K562 (cell line): ENCODE measurements around the gene ATP5PO. TPM values are rescaled to one million over a fixed set of nuclear protein-coding genes. Genes with fewer than 3 reads are reported as not detected.

ENCODE experiments used
- BACH1 ChIP-seq: fragments of 200-800 bp; sonication (Bioruptor generic); IDR thresholded peaks from 2 replicates; pipeline ENCODE4 v1.6.1; 2016; ENCODE audit warnings: missing genetic modification characterization, missing compliant biosample characterization
- CCNT2 ChIP-seq: IDR thresholded peaks from 2 replicates; pipeline ENCODE4 v1.6.1; 2011; ENCODE audit warnings: borderline replicate concordance, low read depth, mild to moderate bottlenecking, moderate library complexity, mixed read lengths, low read length; ENCODE audit not compliant: insufficient read length; ENCODE audit errors: extremely low read depth
- CEBPB ChIP-seq: fragments of 450-650 bp; IDR thresholded peaks from 2 replicates; pipeline ENCODE4 v1.6.1; 2016; ENCODE audit warnings: missing genetic modification characterization, missing compliant biosample characterization
- CREB1 ChIP-seq, 2 experiments: sonication (generic) in 1 of 2; formaldehyde crosslinking in 1 of 2; IDR thresholded peaks; 2 replicates each; pipeline versions ENCODE4 v1.6.1 to v1.8.0; 2012 to 2022; ENCODE audit warnings: inconsistent platforms in 1 of 2, mild to moderate bottlenecking in 1 of 2, missing genetic modification reagents in 1 of 2, moderate library complexity in 1 of 2
- CREB3L1 ChIP-seq: fragments of 450-650 bp; IDR thresholded peaks from 2 replicates; pipeline ENCODE4 v1.6.1; 2014; ENCODE audit warnings: low read depth, mild to moderate bottlenecking, moderate library complexity, borderline replicate concordance
- EP300 ChIP-seq: IDR thresholded peaks from 2 replicates; pipeline ENCODE4 v1.6.1; 2012; ENCODE audit warnings: low read length, improper control_type of control experiment
- FOXK2 ChIP-seq, 2 experiments: fragments of 450-650 bp; IDR thresholded peaks in 1 of 2; conservative IDR thresholded peaks in 1 of 2; 2 replicates each; pipeline ENCODE4 v1.6.1; 2016; ENCODE audit warnings: low read depth in 2 of 2, mild to moderate bottlenecking in 1 of 2
- FOXP1 ChIP-seq: sonication (generic); formaldehyde crosslinking; IDR thresholded peaks from 2 replicates; pipeline ENCODE4 v1.8.0; 2022; ENCODE audit warnings: mild to moderate bottlenecking, missing genetic modification reagents
- KAT8 ChIP-seq: fragments of 450-650 bp; IDR thresholded peaks from 2 replicates; pipeline ENCODE4 v1.6.1; 2016; ENCODE audit warnings: low read depth, mild to moderate bottlenecking
- NCOR1 ChIP-seq: fragments of 450-650 bp; IDR thresholded peaks from 2 replicates; pipeline ENCODE4 v1.6.1; 2016; ENCODE audit warnings: mild to moderate bottlenecking, moderate library complexity
- PHTF2 ChIP-seq: fragments of 250-450 bp; sonication (Bioruptor Pico); IDR thresholded peaks from 2 replicates; pipeline ENCODE4 v1.5.0; 2021; ENCODE audit warnings: mild to moderate bottlenecking
- POLR2AphosphoS2 ChIP-seq: IDR thresholded peaks from 2 replicates; pipeline ENCODE4 v1.6.1; 2012; ENCODE audit warnings: low read length, improper control_type of control experiment
- RBM34 ChIP-seq: fragments of 200-400 bp; formaldehyde crosslinking; IDR thresholded peaks from 2 replicates; pipeline ENCODE4 v1.6.1; 2018; ENCODE audit warnings: low read length, borderline replicate concordance; ENCODE audit not compliant: insufficient read depth
- SAP30 ChIP-seq: fragments of 200-600 bp; sonication (generic); IDR thresholded peaks from 2 replicates; pipeline ENCODE4 v1.6.1; 2012; ENCODE audit warnings: borderline replicate concordance, low read depth, mild to moderate bottlenecking, moderate library complexity, low read length, control low read depth, inconsistent platforms; ENCODE audit not compliant: insufficient read depth, poor library complexity, severe bottlenecking
- SMC3 ChIP-seq: conservative IDR thresholded peaks from 2 replicates; pipeline ENCODE4 v1.6.1; 2011; ENCODE audit warnings: low read depth, low read length, improper control_type of control experiment; ENCODE audit not compliant: insufficient read depth
- STAT5A ChIP-seq: IDR thresholded peaks from 2 replicates; pipeline ENCODE4 v1.6.1; 2012; ENCODE audit warnings: low read length, inconsistent platforms, borderline replicate concordance
- ZNF124 ChIP-seq: sonication (generic); formaldehyde crosslinking; IDR thresholded peaks from 2 replicates; pipeline ENCODE4 v1.8.1; 2022; ENCODE audit warnings: missing genetic modification reagents
- ZNF143 ChIP-seq: sonication (generic); formaldehyde crosslinking; IDR thresholded peaks from 2 replicates; pipeline ENCODE4 v1.9.0; 2022; ENCODE audit warnings: mild to moderate bottlenecking, missing genetic modification reagents
- polyA plus RNA-seq, 8 experiments: library from polyadenylated mRNA; depleted of rRNA in 4 of 8; stranded (reverse) in 5 of 8; unstranded in 3 of 8; fragments of >200 nt; fragmentation: Nextera tagmentation in 2 of 8; fragmentation: Illumina TruSeq in 1 of 8; extraction: Ambion mirVana in 2 of 8; extraction: Trizol in 1 of 8; gene quantifications; 2 replicates each; pipeline versions ENCODE4 v1.2.1 to v1.2.3, GENCODE V29; 2011 to 2014; ENCODE audit warnings: inconsistent platforms in 1 of 8, missing spikeins in 1 of 8
- total RNA-seq, 7 experiments: library from RNA; depleted of rRNA in 6 of 7; stranded (reverse); fragments of >200 nt in 6 of 7; fragmentation: Illumina TruSeq in 2 of 7; extraction: Trizol in 2 of 7; gene quantifications; 2 replicates each; pipeline versions ENCODE4 v1.2.1 to v1.2.3, GENCODE V29; 2011 to 2021; ENCODE audit warnings: low replicate concordance in 1 of 7
- TF ChIP-seq, protein P1 (sequence below), 2 experiments: fragments of 450-650 bp; IDR thresholded peaks; 2 replicates each; pipeline ENCODE4 v1.6.1; 2016; ENCODE audit warnings: mild to moderate bottlenecking in 2 of 2, borderline replicate concordance in 1 of 2, low read depth in 1 of 2, moderate library complexity in 1 of 2

ATP5PO gene
- total and polyA plus RNA-seq, 9 of the 15 experiments (the other 6 are each of a cell fraction or from before 2014, with no cell fraction given), result 367 to 2,722 (median 808) TPM

GRCh38 chr21:33931799-33932390, 16.3 kb upstream of the ATP5PO start (continued):
- no peak for TF ChIP-seq PHTF2 (CRISPR knock-in tag)
- TF ChIP-seq CREB1 (IDR thresholded peaks at IDR 0.05), result no peak
- TF ChIP-seq CREB1 (CRISPR knock-in tag; IDR thresholded peaks at IDR 0.05), result no peak; the same call in 1 of the 2 replicates
- TF ChIP-seq EP300, result no peak
- TF ChIP-seq CEBPB (tag), result no peak
- no peak for TF ChIP-seq NCOR1
- no peak for TF ChIP-seq STAT5A
- no peak for TF ChIP-seq RBM34
- no peak for TF ChIP-seq FOXP1
- no peak for TF ChIP-seq POLR2AphosphoS2
- no peak for TF ChIP-seq FOXK2 (conservative IDR thresholded peaks at IDR 0.05 in 1 of 2, IDR thresholded peaks at IDR 0.05 in 1 of 2; ENCODE audit: low read depth in 2 of 2)
- TF ChIP-seq KAT8, result no peak
- TF ChIP-seq SMC3, result no peak
- TF ChIP-seq CCNT2, result no peak
- TF ChIP-seq CREB3L1, result no peak
- TF ChIP-seq BACH1 (tag), result 0 out of 2 replicates have a peak, but pooled peaks have one; percentile 4
- TF ChIP-seq, protein P1, sequence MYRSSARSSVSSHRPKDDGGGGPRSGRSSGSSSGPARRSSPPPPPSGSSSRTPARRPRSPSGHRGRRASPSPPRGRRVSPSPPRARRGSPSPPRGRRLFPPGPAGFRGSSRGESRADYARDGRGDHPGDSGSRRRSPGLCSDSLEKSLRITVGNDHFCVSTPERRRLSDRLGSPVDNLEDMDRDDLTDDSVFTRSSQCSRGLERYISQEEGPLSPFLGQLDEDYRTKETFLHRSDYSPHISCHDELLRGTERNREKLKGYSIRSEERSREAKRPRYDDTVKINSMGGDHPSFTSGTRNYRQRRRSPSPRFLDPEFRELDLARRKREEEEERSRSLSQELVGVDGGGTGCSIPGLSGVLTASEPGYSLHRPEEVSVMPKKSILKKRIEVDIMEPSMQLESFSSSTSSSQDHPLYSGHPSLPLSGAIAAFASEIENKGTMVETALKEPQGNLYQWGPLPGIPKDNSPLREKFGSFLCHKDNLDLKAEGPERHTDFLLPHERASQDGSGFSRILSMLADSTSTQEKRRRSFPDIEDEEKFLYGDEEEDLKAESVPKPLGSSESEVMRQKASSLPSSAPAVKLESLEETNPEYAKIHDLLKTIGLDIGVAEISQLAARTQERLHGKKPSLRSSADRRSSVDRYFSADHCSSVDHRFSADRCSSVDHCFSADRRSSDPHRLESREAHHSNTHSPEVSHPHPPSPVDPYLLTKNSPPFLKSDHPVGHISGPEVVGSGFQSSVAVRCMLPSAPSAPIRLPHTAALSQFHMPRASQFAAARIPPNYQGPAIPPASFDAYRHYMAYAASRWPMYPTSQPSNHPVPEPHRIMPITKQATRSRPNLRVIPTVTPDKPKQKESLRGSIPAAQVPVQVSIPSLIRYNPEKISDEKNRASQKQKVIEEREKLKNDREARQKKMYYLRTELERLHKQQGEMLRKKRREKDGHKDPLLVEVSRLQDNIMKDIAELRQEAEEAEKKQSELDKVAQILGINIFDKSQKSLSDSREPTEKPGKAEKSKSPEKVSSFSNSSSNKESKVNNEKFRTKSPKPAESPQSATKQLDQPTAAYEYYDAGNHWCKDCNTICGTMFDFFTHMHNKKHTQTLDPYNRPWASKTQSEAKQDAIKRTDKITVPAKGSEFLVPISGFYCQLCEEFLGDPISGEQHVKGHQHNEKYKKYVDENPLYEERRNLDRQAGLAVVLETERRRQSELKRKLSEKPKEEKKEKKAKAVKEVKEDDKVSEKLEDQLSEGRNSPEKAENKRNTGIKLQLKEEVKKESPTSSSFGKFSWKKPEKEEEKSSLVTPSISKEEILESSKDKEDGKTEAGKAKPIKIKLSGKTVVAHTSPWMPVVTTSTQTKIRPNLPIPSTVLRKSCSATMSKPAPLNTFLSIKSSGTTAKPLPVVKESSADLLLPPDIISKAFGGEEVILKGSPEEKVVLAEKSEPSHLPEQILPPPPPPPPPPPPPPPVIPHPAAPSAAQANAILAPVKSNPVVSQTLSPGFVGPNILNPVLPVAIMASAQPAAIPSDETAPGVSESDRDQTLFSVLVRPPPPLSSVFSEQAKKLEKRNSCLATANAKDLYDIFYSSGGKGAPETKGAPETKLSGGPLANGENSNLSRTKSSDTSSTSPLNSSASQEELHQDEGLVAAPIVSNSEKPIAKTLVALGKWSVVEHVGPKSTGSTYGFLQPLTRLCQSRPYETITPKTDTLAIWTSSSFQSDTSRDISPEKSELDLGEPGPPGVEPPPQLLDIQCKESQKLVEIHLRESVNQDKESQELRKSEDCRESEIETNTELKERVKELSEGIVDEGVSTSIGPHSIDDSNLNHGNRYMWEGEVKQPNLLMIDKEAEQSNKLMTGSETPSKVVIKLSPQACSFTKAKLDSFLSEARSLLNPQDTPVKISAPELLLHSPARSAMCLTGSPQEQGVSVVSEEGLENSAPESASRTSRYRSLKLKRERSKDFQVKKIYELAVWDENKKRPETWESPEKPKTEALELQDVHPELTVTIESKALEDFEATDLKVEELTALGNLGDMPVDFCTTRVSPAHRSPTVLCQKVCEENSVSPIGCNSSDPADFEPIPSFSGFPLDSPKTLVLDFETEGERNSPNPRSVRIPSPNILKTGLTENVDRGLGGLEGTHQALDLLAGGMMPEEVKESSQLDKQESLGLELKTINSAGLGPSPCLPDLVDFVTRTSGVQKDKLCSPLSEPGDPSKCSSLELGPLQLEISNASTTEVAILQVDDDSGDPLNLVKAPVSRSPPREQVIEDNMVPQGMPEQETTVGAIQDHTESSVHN (IDR thresholded peaks at IDR 0.05; ENCODE audit: borderline replicate concordance in 1 of 2, low read depth in 1 of 2), result peak in 1 of 2 experiments; percentile 67; a peak in 1 of 4 replicates
- TF ChIP-seq ZNF124 (CRISPR knock-in tag), result no peak
- peak; percentile 11 for TF ChIP-seq SAP30
- no peak for TF ChIP-seq ZNF143 (CRISPR knock-in tag)
